HG03045 (cell line): ENCODE data around the gene DPM2.
A peak's percentile ranks its signal among the peaks of the same experiment; 100 is the strongest.

ENCODE experiments used
- ATAC-seq: cut with Tn5 transposase; IDR thresholded peaks from one replicate; pipeline ENCODE4 v1.9.1; 2021; ENCODE audit warnings: mild to moderate bottlenecking, moderate library complexity; ENCODE audit not compliant: unreplicated experiment

Gene DPM2, protein sequence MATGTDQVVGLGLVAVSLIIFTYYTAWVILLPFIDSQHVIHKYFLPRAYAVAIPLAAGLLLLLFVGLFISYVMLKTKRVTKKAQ

DNA sequence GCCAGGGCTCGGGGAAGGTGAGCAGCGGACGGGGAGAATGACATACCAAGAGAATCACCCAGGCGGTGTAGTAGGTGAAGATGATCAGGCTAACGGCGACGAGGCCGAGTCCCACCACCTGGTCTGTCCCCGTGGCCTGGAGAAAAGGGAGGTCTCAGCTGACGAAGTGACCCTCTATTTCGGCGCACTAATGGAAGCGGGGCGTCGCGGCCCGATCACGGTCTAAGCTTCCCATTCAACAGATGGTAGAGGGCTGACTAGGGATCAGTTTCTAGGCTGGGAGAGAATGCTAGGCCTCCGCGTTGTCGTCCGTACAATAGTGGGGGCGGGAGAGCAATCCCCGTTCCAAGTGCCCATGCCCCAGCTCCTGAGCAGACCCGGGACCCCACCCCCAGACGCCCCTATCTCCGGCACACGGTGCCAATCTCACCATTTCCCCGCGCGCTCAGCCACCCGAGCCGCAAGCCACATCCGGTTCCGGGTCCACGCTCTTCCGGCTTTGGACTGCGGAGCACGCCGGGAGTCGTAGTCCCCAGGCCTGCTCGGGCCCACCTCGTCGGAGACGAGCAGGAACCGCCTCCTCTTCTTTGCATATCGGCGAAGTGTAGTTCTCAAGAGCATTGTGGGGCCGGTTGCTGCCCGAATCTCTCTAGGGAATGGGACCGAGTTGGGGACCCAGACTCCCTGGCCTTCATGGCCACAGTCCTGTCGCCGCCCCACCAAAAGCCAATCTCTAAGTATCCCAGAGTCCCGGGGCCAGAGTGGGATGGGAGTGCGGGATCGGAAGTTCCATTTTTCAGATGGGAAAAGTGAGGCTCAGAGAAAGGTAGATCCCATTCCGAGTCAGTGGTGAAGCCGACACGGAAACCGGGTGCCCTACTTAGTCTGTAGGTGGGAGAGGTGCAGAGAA is at the start of gene DPM2:
DPM2 (minus strand) TSS at position 467 of the 910 bp plus-strand sequence; CDS start at position 433, 34 bp downstream.
- ATAC-seq: peak; percentile 87

DNA sequence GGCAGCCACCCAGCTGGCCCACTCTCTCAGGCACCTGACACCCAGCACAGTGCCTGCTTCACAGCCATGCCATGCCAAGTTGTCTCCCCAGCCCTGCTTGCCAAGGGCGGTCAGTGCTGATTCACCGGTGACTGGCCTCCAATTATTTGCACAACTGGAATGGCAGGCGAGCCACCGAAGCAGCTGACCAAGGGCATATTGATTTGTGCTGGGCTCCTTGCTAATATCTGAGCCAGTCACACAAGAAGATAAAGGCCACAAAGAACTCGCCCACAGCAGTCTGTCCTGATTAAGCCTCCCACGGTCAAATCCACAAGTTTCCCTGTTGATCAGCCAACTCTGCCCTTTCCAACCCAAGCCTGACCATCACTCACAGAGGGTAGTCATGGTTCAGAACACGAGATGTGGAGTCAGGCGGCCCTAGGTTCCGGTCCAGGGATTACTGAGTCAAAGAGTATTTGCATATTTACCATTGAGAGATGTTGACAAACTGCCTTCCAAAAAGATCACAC is 49.5 kb upstream of the DPM2 start:
- ATAC-seq: no peak

DNA sequence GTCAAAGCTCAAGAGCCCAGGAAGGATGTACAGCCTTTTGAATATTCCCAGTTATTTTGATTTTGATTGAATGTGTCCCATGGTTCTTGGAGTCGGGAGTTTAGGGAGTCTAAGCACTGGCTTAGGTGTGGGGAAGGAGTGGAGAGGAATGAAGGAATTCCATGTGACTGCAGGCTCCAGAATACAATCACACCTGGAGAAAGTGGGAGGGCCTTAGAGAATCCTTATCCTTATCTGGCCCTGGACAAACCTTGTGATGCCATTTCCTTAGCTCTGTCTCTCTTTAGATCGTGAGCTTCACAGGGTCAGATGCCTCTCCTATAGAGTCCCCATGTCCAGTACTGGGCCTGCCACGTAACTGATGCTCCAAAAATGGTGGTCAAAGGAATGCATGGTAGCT is 47.4 kb upstream of the DPM2 start:
- ATAC-seq: no peak

DNA sequence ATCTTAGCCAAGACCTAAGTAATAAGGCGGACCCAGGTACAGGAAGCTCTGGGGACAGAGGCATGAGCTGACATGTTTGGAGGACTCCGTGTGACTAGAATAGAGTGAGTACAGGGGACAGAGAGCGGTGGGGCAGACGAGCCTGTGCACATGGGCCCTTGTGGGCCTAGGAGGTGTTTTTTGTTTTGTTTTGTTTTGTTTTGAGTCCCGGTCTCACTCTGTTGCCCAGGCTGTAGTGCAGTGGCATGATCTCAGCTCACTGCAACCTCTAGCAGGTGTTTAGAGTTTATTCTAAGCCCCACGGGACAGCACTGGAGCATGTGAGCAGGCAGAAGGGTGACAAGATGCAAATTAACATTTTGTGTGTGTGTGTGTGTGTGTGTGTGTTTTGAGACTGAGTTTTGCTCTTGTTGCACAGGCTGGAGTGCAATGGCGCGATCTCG is 46.2 kb upstream of the DPM2 start:
- ATAC-seq: no peak

DNA sequence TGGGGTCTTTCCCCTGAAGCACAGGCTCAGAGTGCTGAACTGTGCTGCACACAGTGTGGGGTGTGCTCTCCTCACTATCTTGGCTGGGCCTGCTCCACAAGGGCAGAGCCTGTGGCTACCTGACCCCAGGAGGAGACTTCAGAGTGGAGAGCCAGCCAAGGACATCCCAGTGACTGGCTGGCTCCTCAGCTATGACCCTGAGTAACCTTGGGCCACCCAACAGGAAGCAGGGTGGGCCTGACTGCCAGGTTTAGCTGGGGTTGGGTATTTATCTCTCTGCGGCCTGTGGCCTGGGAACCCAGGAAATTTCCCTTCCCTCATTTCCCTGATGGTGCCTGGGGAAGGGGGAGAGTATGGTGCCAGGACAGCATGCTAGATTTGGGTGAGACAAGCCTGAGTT is 45.3 kb upstream of the DPM2 start:
- ATAC-seq: no peak

DNA sequence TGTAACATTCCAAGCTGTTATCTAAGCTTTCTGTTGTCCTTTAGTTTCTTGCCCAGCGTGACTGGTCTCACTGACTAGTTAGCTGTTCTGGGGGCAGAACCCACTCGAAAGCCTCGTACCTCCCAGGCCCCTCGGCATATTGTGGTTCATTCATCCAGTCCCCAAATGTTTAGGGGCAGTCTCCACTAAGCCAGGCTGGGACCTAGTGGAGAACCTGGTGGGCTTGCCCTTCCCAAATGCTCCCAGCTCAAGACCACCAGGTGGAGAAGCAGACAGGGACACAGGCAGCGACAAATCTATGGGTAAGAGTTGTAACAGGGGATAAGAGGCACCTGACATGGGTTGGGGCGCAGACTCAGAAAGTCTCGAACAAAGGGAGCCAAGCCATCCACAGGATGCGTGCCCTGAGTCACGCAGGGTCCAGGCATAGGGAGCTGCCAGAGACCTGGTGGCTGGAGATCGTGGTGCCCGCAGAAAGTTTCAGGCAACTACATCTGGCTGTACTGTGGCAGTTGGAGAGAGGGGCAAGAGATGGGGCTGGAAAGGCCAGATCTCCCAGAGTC is 44.0 kb upstream of the DPM2 start:
- no peak for ATAC-seq

DNA sequence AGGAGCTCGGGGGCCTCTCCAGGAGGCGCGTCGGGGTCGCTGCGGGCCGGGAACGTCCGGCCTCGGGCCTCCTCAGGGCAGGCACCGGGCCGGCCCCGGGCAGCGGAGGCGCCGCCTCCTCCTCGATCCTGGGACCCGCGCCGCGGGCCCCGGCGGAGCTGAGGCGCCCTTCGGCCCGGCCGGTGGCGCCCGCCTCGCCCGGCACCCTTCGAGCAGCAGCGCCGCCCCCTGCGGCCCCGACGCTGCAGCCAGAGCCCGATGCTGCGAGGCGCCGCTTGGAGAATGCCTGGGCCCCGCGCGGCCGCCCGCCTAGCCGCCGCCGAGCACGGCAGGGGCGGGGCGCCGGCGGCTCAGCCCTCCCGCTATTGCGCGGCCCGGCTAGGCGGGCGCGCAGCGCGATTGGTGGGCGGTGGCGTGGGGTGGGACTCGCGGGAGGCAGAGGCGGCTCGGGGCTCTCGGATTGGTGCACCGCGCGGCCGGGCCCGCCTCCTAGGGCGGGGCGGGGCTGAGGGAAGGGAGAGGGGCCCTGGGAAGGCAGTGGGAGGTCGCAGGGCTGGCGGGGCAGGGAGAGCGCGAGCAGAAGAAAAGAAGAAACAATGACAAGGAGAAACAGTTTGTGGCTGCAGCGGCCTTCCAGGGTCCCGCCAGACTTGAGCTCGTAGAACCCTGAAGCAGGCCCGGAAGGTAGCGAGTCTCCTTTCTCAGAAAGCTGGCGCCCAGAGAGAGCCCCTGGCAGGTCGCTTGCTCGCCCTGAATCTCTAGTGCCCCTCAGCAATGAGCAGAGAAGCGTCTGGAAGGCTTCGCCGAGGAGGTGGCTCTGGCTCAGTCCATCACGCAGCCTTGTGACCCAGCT is 43.3 kb upstream of the DPM2 start, which contains the start of gene EEIG1:
EEIG1 (minus strand) TSS at position 284 of the 853 bp plus-strand sequence. CDS start 852 bp downstream, outside the sequence.
- peak; percentile 79 for ATAC-seq

DNA sequence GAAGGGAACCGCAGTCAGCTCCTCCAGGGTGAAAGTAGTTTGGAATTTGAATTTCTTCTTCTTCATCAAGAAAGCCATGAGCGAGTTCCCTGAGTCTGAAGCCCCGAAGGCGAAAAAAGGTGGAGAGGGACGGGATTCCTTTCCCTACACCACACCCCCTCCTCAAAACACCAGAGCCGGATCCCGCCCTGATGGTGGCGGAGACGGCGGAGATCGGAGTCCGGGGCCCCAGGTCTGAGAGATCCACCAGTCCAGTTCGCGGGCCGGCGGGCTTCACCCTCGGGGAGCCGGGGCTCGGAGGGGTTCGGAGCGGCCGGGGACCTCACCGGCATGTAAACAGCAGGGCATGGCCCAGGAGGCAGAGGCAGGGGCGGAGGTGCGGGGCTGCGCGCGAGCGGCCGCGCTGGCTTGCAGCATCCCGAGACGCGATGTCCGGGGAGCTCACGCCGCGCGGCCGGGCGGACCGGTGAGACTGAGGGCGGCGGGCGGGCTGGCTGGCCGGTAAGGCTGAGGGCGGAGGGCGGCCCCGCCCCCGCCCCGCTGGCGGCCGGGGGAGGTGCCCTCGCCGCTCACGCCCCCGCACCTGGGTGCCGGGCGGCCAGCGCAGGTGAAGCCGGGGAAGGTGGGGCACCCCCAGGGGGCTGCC is 42.5 kb upstream of the DPM2 start:
- ATAC-seq: peak; percentile 44

DNA sequence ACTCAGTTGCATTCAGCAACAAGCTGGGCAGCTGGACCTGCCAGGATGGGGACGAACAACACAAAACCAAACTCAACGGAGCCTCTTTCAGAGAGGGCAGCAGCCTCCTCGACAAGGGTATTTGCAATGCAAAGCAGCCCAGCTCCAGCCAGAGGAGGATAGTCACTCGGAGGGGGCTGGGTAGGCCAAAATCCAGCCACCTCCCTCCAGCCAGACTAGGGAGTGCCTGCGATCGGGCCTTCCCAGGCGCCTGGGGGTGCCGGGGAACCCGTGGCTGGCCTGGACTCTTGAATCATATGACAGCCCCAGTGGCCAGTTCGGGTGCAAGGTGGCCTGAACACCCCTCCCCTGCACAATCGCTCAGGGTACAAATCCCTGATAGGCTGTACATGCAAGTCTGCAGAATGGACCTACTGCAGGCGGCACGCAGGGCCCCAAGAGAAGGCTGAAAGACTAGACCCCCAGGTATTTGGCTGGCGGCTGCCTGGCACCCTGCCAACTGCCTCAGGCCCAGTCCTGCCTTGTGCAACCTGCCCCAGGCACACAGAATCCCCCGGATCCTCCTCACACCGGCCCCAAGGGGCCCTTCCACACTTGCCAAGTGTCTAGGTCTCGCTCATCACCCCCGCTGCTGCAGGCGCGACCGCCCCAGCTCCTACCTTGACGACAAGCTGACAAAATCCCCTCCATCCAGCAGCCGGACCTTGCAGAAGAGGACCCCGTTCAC is 41.8 kb upstream of the DPM2 start:
- no peak for ATAC-seq

DNA sequence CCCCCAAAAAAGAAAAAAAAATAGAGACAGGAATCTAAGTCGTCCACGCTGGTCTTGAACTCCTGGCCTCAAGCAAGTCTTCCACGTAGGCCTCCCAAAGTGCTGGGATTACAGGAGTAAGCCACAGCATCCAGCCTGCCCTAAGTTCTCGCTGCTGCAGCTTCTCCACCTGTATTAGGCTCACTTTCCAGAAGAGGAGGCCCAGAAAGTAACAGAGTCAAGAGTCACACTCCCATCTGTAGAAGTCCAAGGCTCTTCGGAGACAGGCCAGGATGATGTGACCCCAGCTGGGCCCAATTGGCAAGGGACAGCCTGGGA is 41.3 kb upstream of the DPM2 start:
- no peak for ATAC-seq

DNA sequence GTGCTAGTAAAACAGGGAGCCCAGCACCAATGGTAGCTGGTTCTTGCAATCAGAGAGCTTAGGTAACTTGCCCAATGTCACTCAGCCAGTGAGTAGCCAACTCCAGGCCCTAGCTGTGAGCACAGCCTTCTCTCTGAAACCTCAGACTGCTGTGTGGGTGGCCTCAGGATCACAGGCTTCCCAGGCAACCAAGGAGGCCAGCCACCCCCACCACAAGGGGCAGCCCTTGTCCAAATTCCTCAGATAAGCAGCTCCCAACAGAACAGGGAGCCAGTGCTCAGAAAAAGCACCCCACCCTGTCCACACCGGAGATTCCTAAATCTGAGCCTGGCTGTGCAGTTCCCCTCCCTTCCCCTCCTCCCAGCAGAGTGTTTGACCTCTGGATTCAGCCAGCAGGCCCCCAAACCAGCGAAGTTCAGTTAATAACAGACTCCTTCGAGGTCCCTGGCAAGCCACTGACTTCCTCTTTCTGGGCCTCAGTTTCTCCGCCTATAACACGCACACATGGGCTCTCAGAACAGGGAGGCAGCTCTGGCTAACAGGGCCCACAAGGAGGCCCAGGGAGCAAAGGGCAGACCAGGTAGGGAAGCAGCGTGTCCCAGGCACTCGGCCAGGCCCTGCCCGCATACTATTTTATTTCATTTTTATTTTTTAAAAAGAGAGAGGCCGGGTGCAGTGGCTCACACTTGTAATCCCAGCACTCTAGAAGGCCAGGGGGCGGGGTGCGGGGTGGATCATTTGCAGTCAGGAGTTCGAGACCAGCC is 40.4 kb upstream of the DPM2 start:
- no peak for ATAC-seq

DNA sequence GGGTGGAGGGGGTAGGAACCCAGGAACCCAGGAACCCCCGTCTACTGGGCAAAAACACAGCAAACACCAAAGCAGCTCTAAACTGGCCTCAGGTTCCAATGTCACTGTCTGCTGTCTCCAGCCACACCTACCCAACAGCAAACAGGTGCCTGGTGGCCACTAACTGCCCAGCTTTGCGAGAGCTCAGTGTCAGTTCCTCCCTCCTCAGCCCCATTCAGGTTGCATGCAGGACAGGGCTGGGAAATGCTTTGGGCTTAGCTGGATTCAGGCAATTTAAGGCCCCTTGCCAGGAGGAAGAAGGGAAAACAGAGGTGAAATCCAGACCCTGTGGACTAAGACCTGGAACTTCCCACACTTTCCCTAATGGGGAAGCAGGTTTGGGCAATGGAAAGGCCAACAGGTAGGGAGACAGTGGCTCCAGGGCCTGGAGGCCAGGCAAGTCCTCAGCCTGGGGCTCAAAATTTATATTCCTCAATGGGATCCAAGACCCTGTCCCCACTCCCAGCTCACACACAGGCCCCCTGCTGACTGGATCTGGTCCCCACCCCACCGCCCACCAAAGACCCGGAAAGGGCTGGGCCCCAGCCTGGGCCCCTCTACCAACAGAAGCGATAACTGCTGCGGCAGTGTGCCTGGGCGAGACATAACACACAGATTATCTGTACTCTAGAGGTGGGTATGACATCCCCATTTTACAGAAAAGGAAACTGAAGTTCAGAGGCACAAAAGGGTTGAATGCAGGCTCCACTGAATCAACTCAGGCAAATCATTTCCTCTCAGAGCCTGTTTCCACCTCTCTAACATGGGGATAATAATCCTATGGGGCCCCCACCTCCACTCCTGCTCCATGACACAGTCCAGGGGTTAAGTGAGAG is 39.6 kb upstream of the DPM2 start:
- no peak for ATAC-seq

DNA sequence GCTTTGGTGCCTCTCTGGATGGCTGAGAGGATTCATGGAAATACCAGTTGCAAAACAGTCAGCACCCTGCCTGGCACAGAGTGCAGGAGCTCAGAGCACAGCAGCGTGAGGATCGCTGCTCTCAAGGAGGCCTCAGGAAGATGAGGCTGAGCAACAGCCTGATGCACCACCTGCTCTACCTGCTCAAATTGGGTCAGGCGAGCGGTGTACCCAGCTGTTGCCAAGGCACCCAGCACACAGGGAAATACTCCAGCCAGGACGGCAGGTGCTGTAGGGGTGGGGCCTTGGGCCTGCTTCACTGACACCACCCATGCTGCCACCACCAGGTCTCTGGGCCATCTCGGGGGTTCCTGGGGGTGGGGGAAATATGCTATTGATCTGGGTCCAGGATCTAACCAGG is 38.8 kb upstream of the DPM2 start:
- ATAC-seq: no peak

DNA sequence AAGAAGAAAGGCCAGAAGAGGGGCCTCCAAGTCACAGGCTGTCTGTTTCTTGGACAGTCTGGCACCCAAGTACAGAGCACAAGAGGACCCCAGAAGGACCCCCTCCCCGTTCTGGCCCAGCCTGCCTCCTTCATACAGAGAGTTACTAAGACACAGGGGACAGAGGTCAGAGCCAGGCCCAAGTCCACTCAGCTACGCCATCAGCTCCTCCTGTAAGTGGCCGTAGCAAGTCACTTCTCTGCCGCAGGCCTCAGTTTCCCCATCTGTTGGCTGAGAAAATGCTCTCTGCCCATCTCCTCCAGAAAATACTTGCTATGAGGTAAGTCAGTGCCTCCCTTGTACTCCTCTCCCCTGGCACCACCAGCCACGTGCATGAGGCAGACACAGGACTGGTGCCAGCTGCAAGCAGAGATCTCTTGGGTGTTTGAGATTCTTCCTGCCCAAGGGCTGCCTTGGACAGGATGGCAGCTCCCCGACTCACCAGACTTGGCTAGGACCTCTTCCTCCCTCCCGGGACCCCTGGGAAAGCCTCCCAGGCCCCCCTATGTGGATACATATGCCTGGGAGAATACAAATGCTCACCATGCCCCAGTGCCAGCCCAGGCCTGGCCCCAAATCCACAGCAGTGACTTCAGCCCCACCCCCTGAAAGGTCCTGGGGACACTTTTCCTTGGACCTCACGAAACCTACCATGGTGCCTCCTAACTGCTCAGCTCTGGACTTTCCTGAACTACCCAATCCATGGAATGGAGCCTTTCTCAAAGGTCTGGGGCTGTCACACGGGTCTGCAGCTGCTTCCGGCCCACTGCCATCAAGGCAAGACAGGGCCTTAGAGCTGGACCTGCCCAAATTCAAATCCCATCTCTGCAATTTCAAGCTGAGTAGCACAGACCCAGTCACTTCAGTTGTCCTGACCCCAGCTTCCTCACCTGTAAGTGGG is 38.0 kb upstream of the DPM2 start:
- no peak for ATAC-seq

DNA sequence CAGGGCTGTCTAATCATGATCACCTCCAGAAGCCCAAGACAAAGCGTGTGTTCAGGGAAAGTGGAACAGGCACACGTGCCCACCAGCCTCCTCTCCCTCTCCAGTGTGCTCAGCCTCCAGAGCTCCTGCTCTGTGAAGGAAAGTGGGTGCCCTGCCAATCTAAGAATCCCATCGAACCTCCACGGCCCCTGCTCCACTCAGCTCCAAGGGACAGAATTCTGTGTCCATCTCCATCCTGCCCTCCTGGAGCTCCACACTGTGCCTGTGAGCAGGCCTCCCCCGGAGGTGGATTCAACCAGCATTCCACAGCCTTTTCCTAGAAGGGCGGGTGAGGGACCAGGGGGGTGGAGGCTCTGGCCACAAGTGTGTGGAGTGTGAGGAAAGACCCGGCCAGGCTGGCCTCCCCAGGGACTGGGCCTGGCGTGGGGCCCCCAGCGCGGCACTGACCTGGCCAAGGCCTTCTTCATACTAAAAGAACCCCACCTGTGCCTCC is 37.2 kb upstream of the DPM2 start:
- ATAC-seq: no peak

DNA sequence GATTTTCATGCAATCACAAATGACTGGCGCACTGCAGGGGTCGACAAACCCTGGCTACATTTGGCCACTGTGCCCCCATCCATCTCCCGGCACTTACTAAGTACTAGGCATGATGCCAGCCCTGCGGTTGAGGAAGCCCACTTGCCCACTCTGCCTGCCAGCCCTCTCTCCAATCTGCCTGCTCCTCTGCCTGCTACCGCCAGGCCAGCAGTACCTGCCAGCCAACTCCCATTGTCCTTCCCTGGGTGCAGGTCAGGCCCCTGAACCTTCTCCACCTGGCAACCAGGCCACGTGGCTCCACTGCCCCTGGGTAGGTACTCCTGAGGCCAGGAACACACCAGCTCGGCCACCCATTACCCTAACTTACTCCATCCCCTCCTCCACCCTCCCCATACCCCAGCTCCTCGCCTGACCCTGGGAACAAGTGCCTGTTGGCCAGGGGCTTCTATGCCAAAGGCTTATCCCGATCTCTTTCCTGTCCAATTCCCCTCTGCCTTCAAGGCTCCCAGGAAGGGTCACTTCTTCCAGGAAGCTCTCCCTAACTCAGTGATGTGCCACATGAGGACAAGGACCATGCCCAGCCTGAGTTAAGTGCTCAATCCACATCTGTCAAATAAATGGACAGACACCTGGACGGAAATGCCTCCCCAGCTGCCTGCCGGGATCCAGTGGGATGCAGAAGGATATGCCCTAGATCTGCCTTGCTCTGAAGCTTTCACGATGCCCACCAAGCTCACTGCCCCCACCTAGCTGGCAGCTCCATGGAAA is 36.5 kb upstream of the DPM2 start:
- ATAC-seq: no peak
